GM12873 (cell line): Measurements from ENCODE around the gene GABPB1.

ENCODE experiments used
- CTCF ChIP-seq: IDR thresholded peaks from 2 replicates; pipeline ENCODE4 v1.5.1; 2012; ENCODE audit warnings: low read depth, mild to moderate bottlenecking, moderate library complexity, low read length, control low read depth; ENCODE audit not compliant: insufficient read depth; ENCODE audit errors: missing control alignments

Gene GABPB1

GRCh38 chr15:50228866-50229265 is 126.1 kb downstream of the GABPB1 start:
- no peak for TF ChIP-seq CTCF

- TF ChIP-seq CTCF = no peak
Measured at GRCh38 chr15:50227076-50227475, 127.9 kb downstream of the GABPB1 start.

GRCh38 chr15:50225938-50226337 is 129.1 kb downstream of the GABPB1 start:
- TF ChIP-seq CTCF = no peak
